Fibroblast of lung (primary cell): ENCODE measurements around the gene PSMA7. TPM values are rescaled to one million over a fixed set of nuclear protein-coding genes. Genes with fewer than 3 reads are reported as not detected.
"Not testable (repeated sequence)": the region's sequence is repeated elsewhere in the genome, so short reads cannot be mapped to it uniquely, and the experiment has no call there.

ENCODE experiments used
- DNase-seq, 2 donors: peaks; one replicate each; pipeline versions ENCODE4 v3.0.0 to v3.0.0-alpha.2; 2010; ENCODE audit warnings: low read depth in 2 of 2
- H2AFZ ChIP-seq: 2 replicates; pipeline ENCODE4 v1.5.1; 2012; ENCODE audit warnings: low read length, control low read depth, inconsistent platforms
- H3K27ac ChIP-seq: 2 replicates; pipeline ENCODE4 v1.5.1; 2011; ENCODE audit warnings: low read length, control low read depth; ENCODE audit not compliant: insufficient read depth
- H3K27me3 ChIP-seq: 2 replicates; pipeline ENCODE4 v1.5.1; 2011; ENCODE audit warnings: mild to moderate bottlenecking, low read length; ENCODE audit not compliant: control insufficient read depth, insufficient read depth
- H3K36me3 ChIP-seq: 2 replicates; pipeline ENCODE4 v1.5.1; 2011; ENCODE audit warnings: low read length; ENCODE audit not compliant: control insufficient read depth, insufficient read depth
- H3K4me1 ChIP-seq: 2 replicates; pipeline ENCODE4 v1.5.1; 2011; ENCODE audit warnings: low read length; ENCODE audit not compliant: control insufficient read depth, insufficient read depth; ENCODE audit errors: extremely low read depth
- H3K4me2 ChIP-seq: 2 replicates; pipeline ENCODE4 v1.5.1; 2011; ENCODE audit warnings: low read length, control low read depth; ENCODE audit not compliant: insufficient read depth; ENCODE audit errors: extremely low read depth
- H3K4me3 ChIP-seq, 4 experiments: fragments of 200-600 bp in 1 of 4; sonication (generic) in 1 of 4; replicated peaks in 1 of 4; 2 replicates each; pipeline ENCODE4 v1.5.1; 2011 to 2016; ENCODE audit warnings: low read length in 4 of 4, low read depth in 3 of 4, mild to moderate bottlenecking in 3 of 4, control low read depth in 2 of 4, inconsistent platforms in 1 of 4, mixed read lengths in 1 of 4; ENCODE audit not compliant: insufficient read depth in 1 of 4; ENCODE audit errors: control extremely low read depth in 1 of 4
- H3K79me2 ChIP-seq: 2 replicates; pipeline ENCODE4 v1.5.1; 2012; ENCODE audit warnings: mild to moderate bottlenecking, low read length, inconsistent platforms; ENCODE audit not compliant: control insufficient read depth, insufficient read depth
- H3K9ac ChIP-seq: 2 replicates; pipeline ENCODE4 v1.5.1; 2011; ENCODE audit warnings: mild to moderate bottlenecking, low read length, control low read depth; ENCODE audit not compliant: insufficient read depth
- H3K9me3 ChIP-seq: 2 replicates; pipeline ENCODE4 v1.5.1; 2012; ENCODE audit warnings: low read depth, low read length; ENCODE audit not compliant: control insufficient read depth, insufficient read depth
- H4K20me1 ChIP-seq: 2 replicates; pipeline ENCODE4 v1.5.1; 2011; ENCODE audit warnings: low read length; ENCODE audit not compliant: control insufficient read depth, insufficient read depth; ENCODE audit errors: extremely low read depth
- CTCF ChIP-seq, 2 donors: IDR thresholded peaks in 1 of 2; conservative IDR thresholded peaks in 1 of 2; 1 replicate in 1 of 2; 2 replicates in 1 of 2; pipeline ENCODE4 v1.5.1; 2011 to 2012; ENCODE audit warnings: low read length in 2 of 2, control low read depth in 1 of 2, inconsistent platforms in 1 of 2, low read depth in 1 of 2, mild to moderate bottlenecking in 1 of 2
- EZH2 ChIP-seq: IDR thresholded peaks from 2 replicates; pipeline ENCODE4 v1.5.1; 2012; ENCODE audit warnings: low read length, control low read depth, mild to moderate bottlenecking; ENCODE audit errors: missing control alignments
- polyA plus RNA-seq, 2 donors: library from polyadenylated mRNA; depleted of rRNA in 1 of 2; stranded (reverse) in 1 of 2; unstranded in 1 of 2; fragments of >200 nt; gene quantifications; 2 replicates each; pipeline ENCODE4 v1.2.1, GENCODE V29; 2011 to 2012; ENCODE audit warnings: missing spikeins in 1 of 2
- total RNA-seq: library from RNA; depleted of rRNA; stranded (reverse); fragments of >200 nt; gene quantifications from 2 replicates; pipeline ENCODE4 v1.2.1, GENCODE V29; 2014

The PSMA7 gene
- total and polyA plus RNA-seq, 2 donors (not counting 1 experiment from before 2014, with no cell fraction given) = 234 to 342 TPM

GRCh38 chr20:62148908-62149314 is 5.7 kb upstream of the PSMA7 start:
- Histone ChIP-seq H3K4me2 (no peak overlapping the region), H3K27ac (no peak overlapping the region), H4K20me1 (peaks cover 2% of the 10 kb centered on the region), H2AFZ (no peak overlapping the region), H3K9ac (no peak overlapping the region), H3K4me3 (no peak overlapping the region), H3K9me3 (no peaks in the 10 kb centered on the region), H3K36me3 (peaks cover 3% of the 10 kb centered on the region), H3K79me2 (peaks cover 75% of the 10 kb centered on the region), H3K27me3 (no peaks in the 10 kb centered on the region), H3K4me1 (no peaks in the 10 kb centered on the region)
- no peak for TF ChIP-seq EZH2
- no peak for TF ChIP-seq CTCF (conservative IDR thresholded peaks at IDR 0.05 in 1 of 2, IDR thresholded peaks at IDR 0.05 in 1 of 2; ENCODE audit: low read depth in 1 of 2, low read length in 2 of 2)
- no peak for DNase-seq

GRCh38 chr20:62148383-62148782 is 5.2 kb upstream of the PSMA7 start:
- not testable (repeated sequence) for H3K27me3 ChIP-seq, H3K9me3 ChIP-seq, H3K27ac ChIP-seq, H3K9ac ChIP-seq, H2AFZ ChIP-seq, H3K4me3 ChIP-seq, H3K4me1 ChIP-seq, H3K36me3 ChIP-seq, H3K4me2 ChIP-seq, H4K20me1 ChIP-seq, DNase-seq
- H3K79me2 ChIP-seq = peaks cover 74% of the 10 kb centered on the region

GRCh38 chr20:62147528-62147927 is 4.3 kb upstream of the PSMA7 start:
- H3K36me3 ChIP-seq = peaks cover 3% of the 10 kb centered on the region
- no peak overlapping the region for H3K4me2 ChIP-seq
- no peak overlapping the region for H2AFZ ChIP-seq
- H3K27ac ChIP-seq = no peak overlapping the region
- no peak for DNase-seq
- no peaks in the 10 kb centered on the region for H3K27me3 ChIP-seq
- no peak for TF ChIP-seq CTCF (conservative IDR thresholded peaks at IDR 0.05 in 1 of 2, IDR thresholded peaks at IDR 0.05 in 1 of 2; ENCODE audit: low read depth in 1 of 2, low read length in 2 of 2)
- no peak for TF ChIP-seq EZH2
- H3K4me3 ChIP-seq = no peak overlapping the region
- H3K4me1 ChIP-seq = no peaks in the 10 kb centered on the region
- H4K20me1 ChIP-seq = peaks cover 2% of the 10 kb centered on the region
- H3K9ac ChIP-seq = no peak overlapping the region
- H3K9me3 ChIP-seq = no peaks in the 10 kb centered on the region
- H3K79me2 ChIP-seq = peaks cover 78% of the 10 kb centered on the region
